ENCODE measurements around the gene TRIM7.
"Not testable (repeated sequence)": the region's sequence is repeated elsewhere in the genome, so short reads cannot be mapped to it uniquely, and the experiment has no call there.

TRIM7 gene

DNA sequence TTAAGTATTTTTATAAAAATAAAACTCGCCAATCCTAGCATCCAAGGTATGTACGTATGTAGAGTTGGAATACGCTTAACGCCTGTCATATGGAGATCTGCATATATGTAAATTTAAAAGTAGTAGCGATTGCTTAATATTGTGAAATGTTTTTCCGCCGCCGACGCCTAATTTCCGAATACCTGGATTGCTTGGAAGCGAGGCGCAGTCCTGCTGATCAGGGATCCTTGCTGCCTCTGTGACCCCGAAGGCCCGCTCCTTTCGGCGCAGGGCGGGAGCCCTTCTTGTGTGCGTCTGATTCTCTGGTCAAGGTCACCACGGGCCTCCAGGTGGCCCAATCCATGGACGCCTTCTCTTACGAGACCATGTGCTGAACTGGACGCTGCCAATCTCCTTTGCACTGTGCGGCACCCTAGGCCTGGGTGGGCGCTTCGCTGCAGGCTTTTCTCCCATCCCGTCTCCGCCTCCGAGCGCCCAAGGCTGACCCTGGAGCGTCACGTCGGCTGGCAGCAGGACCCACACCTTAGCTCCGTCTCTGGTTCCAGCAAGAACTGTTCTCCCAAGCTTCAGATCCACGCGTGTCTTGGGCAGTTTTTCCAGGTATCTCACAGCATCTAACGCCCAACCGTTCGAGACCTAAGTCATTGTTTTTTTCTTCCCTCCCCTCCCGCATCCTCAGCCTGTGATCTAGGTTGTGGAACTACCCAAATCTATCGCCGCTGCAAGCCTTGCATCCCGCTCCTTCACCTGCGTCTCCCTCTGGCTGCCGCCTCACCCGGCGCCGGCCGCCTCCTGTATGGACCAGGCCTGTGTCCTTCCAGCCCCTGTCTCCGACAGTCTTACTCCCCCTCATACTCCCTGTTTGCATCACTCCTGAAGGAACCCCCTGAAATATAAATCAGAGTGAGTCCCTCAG lies 14.5 kb upstream of the TRIM7 start:
- H3K4me1 ChIP-seq (ENCODE audit: control insufficient read depth, insufficient read depth, low read length): peaks cover 7% of the 10 kb centered on the region; the same call in 1 of the 2 replicates
- no peaks in the 10 kb centered on the region for H3K9me3 ChIP-seq (ENCODE audit: control insufficient read depth, insufficient read depth, low read depth, low read length)
- peaks cover 8% of the 10 kb centered on the region for H3K27me3 ChIP-seq (ENCODE audit: control insufficient read depth, insufficient read depth, low read length)
- H3K36me3 ChIP-seq (ENCODE audit: control insufficient read depth, insufficient read depth, low read length): no peaks in the 10 kb centered on the region
- H3K27ac ChIP-seq (ENCODE audit: low read depth, low read length): no peak overlapping the region
- H3K9ac ChIP-seq (ENCODE audit: low read length): no peak overlapping the region
- peak overlapping the region; percentile 22; the same call in 1 of the 2 replicates for H3K4me3 ChIP-seq (ENCODE audit: low read depth, low read length)

DNA sequence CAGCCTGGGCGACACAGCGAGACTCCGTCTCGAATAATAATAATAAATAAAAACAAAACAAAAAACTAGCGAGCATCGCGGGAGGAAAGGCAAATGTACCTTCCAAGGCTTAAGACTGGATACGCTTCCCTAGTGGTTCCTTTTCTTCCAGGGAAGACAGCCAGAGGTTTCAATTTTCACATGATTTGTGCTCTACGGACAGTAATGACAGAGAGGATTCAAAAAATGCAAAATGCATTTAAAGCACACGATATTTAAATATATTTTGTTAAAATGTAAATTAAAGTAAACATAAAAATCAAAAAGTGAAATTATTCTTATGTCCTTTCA lies 13.8 kb upstream of the TRIM7 start:
- peak overlapping the region; percentile 59 for H3K4me3 ChIP-seq (ENCODE audit: low read depth, low read length)
- H3K36me3 ChIP-seq (ENCODE audit: control insufficient read depth, insufficient read depth, low read length): no peaks in the 10 kb centered on the region
- no peaks in the 10 kb centered on the region for H3K9me3 ChIP-seq (ENCODE audit: control insufficient read depth, insufficient read depth, low read depth, low read length)
- H3K4me1 ChIP-seq (ENCODE audit: control insufficient read depth, insufficient read depth, low read length): 0 out of 2 replicates have a peak, but pooled peaks cover 2% of the 10 kb centered on the region
- no peak overlapping the region for H3K9ac ChIP-seq (ENCODE audit: low read length)
- H3K27ac ChIP-seq (ENCODE audit: low read depth, low read length): no peak overlapping the region
- H3K27me3 ChIP-seq (ENCODE audit: control insufficient read depth, insufficient read depth, low read length): peaks cover 8% of the 10 kb centered on the region

GRCh38 chr5:181217803-181218062 lies 12.7 kb upstream of the TRIM7 start:
- Histone ChIP-seq H3K9ac (ENCODE audit: low read length) (peak overlapping the region; percentile 40), H3K4me3 (ENCODE audit: low read depth, low read length) (peak overlapping the region; percentile 67), H3K9me3 (ENCODE audit: control insufficient read depth, insufficient read depth, low read depth, low read length) (no peaks in the 10 kb centered on the region), H3K4me1 (ENCODE audit: control insufficient read depth, insufficient read depth, low read length) (0 out of 2 replicates have a peak, but pooled peaks cover 2% of the 10 kb centered on the region), H3K27ac (ENCODE audit: low read depth, low read length) (no peak overlapping the region), H3K27me3 (ENCODE audit: control insufficient read depth, insufficient read depth, low read length) (peaks cover 18% of the 10 kb centered on the region), H3K36me3 (ENCODE audit: control insufficient read depth, insufficient read depth, low read length) (no peaks in the 10 kb centered on the region)

DNA sequence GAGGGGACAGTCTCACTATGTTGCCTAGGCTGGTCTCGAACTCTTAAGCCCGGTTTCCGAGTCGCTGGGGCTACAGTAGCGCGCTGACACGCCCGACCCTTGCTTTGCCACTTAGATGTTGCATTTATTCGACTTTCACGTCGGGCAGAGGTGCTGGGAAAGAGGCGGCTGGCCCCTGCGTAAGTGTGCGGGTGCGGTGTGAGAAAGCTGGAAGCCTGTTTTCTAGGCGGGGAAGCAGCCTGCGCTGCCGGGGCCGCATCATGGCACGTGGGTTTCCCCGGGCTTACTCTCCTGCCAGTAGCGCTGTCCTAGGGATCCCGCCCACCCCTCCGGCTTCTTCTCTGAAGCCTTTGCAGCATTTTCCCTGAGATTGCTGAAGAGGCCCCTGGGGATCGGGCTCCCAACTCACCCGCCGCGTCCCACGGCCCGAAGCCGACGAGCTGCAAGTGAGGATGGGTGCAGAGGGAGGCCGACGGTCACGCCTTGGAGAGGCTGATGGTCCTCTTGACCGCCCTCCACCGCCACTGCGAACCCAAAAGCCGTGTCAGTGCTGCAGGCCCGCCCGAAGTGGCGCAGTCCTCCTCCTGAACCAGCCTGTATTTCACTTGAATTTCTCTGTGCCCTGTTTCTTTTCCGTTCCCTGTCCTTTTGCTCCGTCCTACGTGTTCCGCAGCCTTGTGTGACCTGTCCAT lies 12.3 kb upstream of the TRIM7 start:
- Histone ChIP-seq H3K9ac (ENCODE audit: low read length) (peak overlapping the region; percentile 40), H3K27ac (ENCODE audit: low read depth, low read length) (no peak overlapping the region)

GRCh38 chr5:181215997-181216989 lies 11.3 kb upstream of the TRIM7 start:
- peak overlapping the region; percentile 67 for H3K4me3 ChIP-seq (ENCODE audit: low read depth, low read length)
- peaks cover 21% of the 10 kb centered on the region for H3K27me3 ChIP-seq (ENCODE audit: control insufficient read depth, insufficient read depth, low read length)
- H3K9me3 ChIP-seq (ENCODE audit: control insufficient read depth, insufficient read depth, low read depth, low read length): no peaks in the 10 kb centered on the region
- H3K4me1 ChIP-seq (ENCODE audit: control insufficient read depth, insufficient read depth, low read length): no peaks in the 10 kb centered on the region
- no peak overlapping the region for H3K9ac ChIP-seq (ENCODE audit: low read length)
- H3K27ac ChIP-seq (ENCODE audit: low read depth, low read length): no peak overlapping the region
- no peaks in the 10 kb centered on the region for H3K36me3 ChIP-seq (ENCODE audit: control insufficient read depth, insufficient read depth, low read length)

More for the DNA sequence above, 12.3 kb upstream of the TRIM7 start:
- Histone ChIP-seq H3K36me3 (ENCODE audit: control insufficient read depth, insufficient read depth, low read length) (no peaks in the 10 kb centered on the region), H3K27me3 (ENCODE audit: control insufficient read depth, insufficient read depth, low read length) (peaks cover 21% of the 10 kb centered on the region), H3K4me3 (ENCODE audit: low read depth, low read length) (peak overlapping the region; percentile 67), H3K9me3 (ENCODE audit: control insufficient read depth, insufficient read depth, low read depth, low read length) (no peaks in the 10 kb centered on the region), H3K4me1 (ENCODE audit: control insufficient read depth, insufficient read depth, low read length) (0 out of 2 replicates have a peak, but pooled peaks cover 2% of the 10 kb centered on the region)

DNA sequence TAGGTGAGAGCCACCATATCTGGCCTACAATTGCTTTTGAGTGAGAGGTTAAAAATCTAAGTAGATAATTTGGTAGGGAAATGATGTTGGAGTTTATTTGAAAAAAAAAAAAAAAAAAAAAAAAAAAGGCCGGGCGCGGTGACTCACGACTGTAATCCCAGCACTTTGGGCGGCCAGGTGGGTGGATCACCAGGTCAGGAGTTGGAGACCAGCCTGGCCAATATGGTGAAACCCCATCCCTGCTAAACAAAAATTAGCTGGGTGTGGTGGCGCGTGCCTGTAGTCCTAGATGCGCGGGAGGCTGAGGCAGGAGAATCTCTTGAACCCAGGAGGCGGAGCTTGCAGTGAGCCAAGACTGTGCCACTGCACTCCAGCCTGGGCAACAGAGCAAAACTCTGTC lies 9.3 kb upstream of the TRIM7 start:
- not testable (repeated sequence) for H3K36me3 ChIP-seq (ENCODE audit: control insufficient read depth, insufficient read depth, low read length); H3K4me1 ChIP-seq (ENCODE audit: control insufficient read depth, insufficient read depth, low read length); H3K9me3 ChIP-seq (ENCODE audit: control insufficient read depth, insufficient read depth, low read depth, low read length); H3K9ac ChIP-seq (ENCODE audit: low read length); H3K27ac ChIP-seq (ENCODE audit: low read depth, low read length); H3K4me3 ChIP-seq (ENCODE audit: low read depth, low read length)
- H3K27me3 ChIP-seq (ENCODE audit: control insufficient read depth, insufficient read depth, low read length): peaks cover 21% of the 10 kb centered on the region

GRCh38 chr5:181212934-181213333 lies 7.9 kb upstream of the TRIM7 start:
- Histone ChIP-seq H3K27ac (ENCODE audit: low read depth, low read length) (no peak overlapping the region), H3K4me3 (ENCODE audit: low read depth, low read length) (no peak overlapping the region), H3K27me3 (ENCODE audit: control insufficient read depth, insufficient read depth, low read length) (peaks cover 21% of the 10 kb centered on the region), H3K9me3 (ENCODE audit: control insufficient read depth, insufficient read depth, low read depth, low read length) (no peaks in the 10 kb centered on the region), H3K4me1 (ENCODE audit: control insufficient read depth, insufficient read depth, low read length) (no peaks in the 10 kb centered on the region), H3K9ac (ENCODE audit: low read length) (no peak overlapping the region), H3K36me3 (ENCODE audit: control insufficient read depth, insufficient read depth, low read length) (no peaks in the 10 kb centered on the region)

DNA sequence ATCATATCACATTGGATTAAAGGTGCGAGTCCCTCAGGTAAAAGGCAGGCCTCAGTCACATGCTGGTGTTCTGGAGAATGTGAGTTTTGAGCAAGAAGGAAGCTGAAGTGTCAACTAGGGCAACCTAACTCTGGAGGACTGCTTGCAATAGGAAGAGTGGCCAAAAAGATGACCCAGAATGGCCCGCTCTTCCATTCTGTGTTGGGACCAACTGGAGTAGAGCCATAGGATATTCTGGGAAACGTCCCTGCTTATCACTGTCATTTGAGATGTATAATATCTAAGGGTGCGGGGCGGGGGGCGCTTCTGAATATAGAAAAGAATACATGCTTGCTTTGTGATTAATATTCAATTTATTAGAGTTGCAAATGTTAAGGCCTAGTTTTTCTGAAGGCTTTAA lies 7.1 kb upstream of the TRIM7 start:
- Histone ChIP-seq H3K9ac (ENCODE audit: low read length) (no peak overlapping the region), H3K9me3 (ENCODE audit: control insufficient read depth, insufficient read depth, low read depth, low read length) (no peaks in the 10 kb centered on the region), H3K4me3 (ENCODE audit: low read depth, low read length) (no peak overlapping the region), H3K36me3 (ENCODE audit: control insufficient read depth, insufficient read depth, low read length) (no peaks in the 10 kb centered on the region), H3K27me3 (ENCODE audit: control insufficient read depth, insufficient read depth, low read length) (peaks cover 21% of the 10 kb centered on the region), H3K27ac (ENCODE audit: low read depth, low read length) (no peak overlapping the region), H3K4me1 (ENCODE audit: control insufficient read depth, insufficient read depth, low read length) (no peaks in the 10 kb centered on the region)

- no peaks in the 10 kb centered on the region for H3K36me3 ChIP-seq (ENCODE audit: control insufficient read depth, insufficient read depth, low read length)
- no peak overlapping the region for H3K4me3 ChIP-seq (ENCODE audit: low read depth, low read length)
- H3K9me3 ChIP-seq (ENCODE audit: control insufficient read depth, insufficient read depth, low read depth, low read length): no peaks in the 10 kb centered on the region
- no peak overlapping the region for H3K9ac ChIP-seq (ENCODE audit: low read length)
- H3K27me3 ChIP-seq (ENCODE audit: control insufficient read depth, insufficient read depth, low read length): peaks cover 19% of the 10 kb centered on the region
- no peaks in the 10 kb centered on the region for H3K4me1 ChIP-seq (ENCODE audit: control insufficient read depth, insufficient read depth, low read length)
- no peak overlapping the region for H3K27ac ChIP-seq (ENCODE audit: low read depth, low read length)
Observed at GRCh38 chr5:181211208-181211607, 6.2 kb upstream of the TRIM7 start.

DNA sequence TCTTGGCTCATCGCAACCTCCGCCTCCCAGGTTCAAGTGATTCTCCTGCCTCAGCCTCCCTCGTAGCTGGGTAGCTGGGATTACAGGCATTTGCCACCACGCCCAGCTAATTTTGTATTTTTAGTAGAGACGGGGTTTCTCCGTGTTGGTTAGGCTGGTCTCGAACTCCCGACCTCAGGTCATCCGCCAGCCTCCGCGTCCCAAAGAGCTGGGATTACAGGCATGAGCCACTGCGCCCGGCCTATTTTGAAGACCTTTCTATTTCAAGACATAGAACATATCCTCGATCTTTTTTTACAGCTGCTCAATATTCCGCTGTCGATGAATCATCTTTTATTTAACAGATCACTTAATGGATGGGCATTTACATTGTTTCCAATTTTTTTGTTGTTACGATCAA lies 5.7 kb upstream of the TRIM7 start:
- H3K9ac ChIP-seq (ENCODE audit: low read length); H3K9me3 ChIP-seq (ENCODE audit: control insufficient read depth, insufficient read depth, low read depth, low read length); H3K36me3 ChIP-seq (ENCODE audit: control insufficient read depth, insufficient read depth, low read length); H3K27ac ChIP-seq (ENCODE audit: low read depth, low read length); H3K4me1 ChIP-seq (ENCODE audit: control insufficient read depth, insufficient read depth, low read length); H3K4me3 ChIP-seq (ENCODE audit: low read depth, low read length): not testable (repeated sequence)
- H3K27me3 ChIP-seq (ENCODE audit: control insufficient read depth, insufficient read depth, low read length): peaks cover 22% of the 10 kb centered on the region

Data from HUES6 (cell line).